ENCODE measurements around the gene RNU1-1.
"Not testable (repeated sequence)": the region's sequence is repeated elsewhere in the genome, so short reads cannot be mapped to it uniquely, and the experiment has no call there.

Gene RNU1-1

DNA sequence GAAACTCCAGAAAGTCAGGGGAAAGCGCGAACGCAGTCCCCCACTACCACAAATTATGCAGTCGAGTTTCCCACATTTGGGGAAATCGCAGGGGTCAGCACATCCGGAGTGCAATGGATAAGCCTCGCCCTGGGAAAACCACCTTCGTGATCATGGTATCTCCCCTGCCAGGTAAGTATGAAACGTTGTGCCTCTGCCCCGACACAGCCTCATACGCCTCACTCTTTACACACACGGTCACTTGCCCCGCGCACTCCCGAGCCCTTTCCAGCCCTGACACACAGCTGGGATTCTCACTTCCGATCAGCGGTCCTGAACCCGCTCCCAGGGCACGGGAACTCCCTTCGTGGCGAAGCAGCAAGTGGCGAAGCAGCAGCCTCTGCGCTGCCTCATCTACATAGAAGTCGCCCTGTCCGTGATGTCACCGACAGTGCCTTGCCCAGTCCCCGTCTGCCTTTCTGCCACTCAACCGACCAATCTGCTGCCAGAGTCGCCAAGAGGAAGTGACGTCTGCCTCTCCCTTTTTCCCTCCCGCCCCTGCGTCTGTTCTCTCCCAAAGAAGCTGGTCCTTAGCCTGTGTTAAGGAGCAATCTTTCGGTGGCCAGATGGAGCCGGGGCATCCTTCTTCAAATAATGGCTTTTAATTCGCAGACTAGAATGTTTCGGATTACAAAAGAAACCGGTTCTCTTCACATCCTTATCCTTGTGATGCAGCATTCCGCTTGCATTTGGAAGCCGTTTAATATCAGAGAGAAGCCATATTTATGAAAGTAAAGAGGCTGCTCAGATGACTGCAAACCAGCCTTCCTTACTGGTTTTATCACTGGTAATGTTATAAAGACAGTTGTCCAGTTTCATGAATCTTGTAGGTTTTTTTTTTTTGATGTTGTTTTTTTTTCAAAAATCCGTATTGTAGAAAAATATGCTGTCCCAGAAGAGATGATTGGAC, at the start of gene RNU1-1:
RNU1-1 (minus strand) TSS at position 179 of the 949 bp plus-strand sequence.
- DNase-seq = peak; percentile 67 to 85

DNA sequence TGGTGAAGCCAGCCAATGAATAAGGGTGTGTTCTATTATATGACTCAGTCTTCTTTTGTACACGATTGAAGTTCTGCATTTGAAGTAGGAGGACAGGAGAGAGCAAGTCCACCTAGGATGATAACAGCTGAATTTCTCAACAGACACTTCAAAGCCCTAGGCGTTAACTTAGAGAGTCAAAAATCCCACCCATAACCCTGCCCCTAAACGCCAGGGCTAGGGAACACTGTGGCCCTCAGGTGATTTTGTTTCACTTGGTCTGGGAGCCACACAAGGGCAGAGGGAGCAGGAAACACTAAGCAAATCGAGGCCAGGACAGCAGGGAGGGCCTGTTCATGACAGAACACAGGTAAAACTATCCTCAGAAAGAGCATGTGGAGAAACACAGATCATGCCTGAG, 47.0 kb upstream of the RNU1-1 start:
- DNase-seq = not testable (repeated sequence)

DNA sequence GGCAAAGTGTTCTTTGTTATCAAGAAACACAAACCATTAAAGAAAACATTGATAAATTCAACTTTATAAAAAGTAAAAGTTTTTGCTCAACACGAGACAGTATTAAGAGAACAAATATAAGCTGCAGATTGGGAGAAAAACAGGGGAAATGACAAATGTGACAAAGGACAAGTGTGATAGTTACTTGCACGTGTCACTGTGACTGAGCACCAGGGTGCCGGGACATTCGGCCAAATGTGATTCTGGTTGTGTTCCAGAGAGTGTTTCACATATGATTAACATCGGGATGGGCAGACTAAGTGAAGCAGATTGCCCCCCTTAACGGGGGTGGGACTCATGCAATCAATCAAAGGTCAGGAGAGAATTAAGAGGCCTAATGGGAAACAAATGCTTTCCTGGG, 46.4 kb upstream of the RNU1-1 start:
- not testable (repeated sequence) for DNase-seq

DNA sequence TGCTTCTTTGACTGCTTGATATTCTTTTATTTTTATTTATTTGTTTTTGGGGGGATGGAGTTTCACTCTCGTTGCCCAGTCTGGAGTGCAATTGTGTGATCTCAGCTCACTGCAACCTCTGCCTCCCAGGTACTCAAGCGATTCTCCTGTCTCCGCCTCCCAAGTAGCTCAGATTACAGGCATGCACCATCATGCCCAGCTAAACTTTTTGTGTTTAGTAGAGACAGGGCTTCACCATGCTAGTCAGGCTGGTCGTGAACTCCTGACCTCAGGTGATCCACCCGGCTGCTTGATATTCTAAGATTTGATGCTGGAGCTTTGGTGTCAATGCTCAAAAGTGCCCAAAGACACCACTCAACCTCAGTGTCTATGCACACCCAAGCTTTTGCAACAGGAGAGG, 45.6 kb upstream of the RNU1-1 start:
- not testable (repeated sequence) for DNase-seq

DNA sequence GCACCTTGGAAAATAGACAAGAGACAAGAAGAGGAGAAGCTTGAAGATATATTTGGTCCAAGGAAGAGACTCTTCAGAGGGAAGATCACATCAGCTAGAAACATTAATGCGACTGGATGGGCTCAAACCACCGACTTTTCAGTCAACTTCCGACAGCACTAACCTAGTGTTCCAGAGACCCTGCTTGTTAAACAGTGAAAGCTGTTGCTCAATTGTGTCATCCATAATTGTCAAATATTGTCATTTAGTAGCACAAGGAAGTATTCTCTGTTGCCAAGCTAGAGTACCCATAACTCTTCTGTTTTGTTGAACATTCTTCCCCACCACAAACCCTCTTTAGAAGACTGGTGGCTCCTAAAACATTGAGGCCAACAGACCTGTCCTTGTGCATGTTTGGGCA, 42.9 kb upstream of the RNU1-1 start:
- not testable (repeated sequence) for DNase-seq

DNA sequence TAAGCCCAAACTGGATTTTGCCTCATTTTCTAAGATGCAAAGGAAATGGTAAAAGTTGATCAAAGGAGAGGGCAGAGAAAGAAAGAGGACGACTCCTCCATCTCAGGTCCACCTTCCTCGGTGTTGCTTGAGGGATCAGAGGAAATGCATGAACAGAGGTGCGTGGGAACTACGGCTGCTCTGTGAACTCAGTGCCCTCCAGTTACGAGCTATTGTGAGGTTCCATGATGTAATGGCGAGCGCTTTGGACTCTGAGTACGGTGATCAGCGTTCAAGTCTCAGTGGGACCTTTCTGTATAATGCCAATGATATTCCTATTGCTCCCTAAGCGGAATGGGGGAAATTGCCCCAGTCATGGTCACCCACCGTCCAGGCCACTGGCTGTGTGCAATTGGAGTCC, 39.2 kb upstream of the RNU1-1 start:
- not testable (repeated sequence) for DNase-seq

DNA sequence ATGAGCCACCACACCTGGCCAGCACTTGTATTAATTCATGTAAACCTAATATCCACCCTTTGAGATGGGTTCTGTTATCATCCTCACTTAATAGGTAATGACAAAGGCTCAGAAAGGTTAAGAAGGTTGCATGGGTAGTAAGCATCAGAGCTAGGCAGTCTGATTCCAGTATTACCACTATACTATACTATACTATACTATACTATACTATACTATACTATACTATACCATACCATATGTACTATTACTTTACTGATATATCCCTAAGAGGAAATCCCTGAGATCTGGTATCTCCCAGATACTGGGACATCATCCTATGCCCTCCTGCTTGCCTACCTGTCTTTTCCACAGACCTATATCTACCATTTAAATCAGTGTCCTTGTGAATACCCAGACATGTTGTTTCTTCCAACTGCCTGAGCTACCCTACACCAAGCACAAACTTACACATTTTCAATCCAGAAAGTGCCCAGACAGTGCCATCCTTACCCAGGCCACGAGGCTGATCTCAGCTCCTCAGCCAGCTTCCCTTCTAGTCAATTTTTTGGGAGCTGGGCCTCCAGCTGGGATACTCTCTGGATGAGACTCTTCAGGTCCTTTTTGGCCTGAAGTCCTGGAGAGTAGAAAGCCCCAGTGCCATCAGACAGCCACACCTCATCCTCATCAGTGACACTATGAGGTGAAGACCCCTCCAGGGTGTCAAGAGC, 36.3 kb upstream of the RNU1-1 start:
- DNase-seq = not testable (repeated sequence)

DNA sequence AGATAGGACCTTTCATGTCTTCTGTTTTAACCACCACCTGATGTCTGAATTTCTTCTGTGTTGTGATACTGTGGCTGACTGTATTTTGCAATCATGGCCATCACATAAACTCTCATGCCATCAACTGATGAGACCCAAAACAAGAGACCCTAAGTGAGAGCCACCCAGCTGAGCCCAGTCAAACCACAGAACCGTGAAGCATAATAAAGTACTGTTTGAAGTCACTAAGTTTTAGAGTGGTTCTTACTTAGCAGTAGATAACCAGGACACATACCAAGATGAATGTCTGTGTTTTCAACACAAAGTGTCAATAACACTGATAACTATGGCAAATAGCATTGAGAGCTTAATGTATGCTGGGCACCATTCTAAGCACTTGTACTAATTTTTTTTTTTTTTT, 35.5 kb upstream of the RNU1-1 start:
- DNase-seq = not testable (repeated sequence)

DNA sequence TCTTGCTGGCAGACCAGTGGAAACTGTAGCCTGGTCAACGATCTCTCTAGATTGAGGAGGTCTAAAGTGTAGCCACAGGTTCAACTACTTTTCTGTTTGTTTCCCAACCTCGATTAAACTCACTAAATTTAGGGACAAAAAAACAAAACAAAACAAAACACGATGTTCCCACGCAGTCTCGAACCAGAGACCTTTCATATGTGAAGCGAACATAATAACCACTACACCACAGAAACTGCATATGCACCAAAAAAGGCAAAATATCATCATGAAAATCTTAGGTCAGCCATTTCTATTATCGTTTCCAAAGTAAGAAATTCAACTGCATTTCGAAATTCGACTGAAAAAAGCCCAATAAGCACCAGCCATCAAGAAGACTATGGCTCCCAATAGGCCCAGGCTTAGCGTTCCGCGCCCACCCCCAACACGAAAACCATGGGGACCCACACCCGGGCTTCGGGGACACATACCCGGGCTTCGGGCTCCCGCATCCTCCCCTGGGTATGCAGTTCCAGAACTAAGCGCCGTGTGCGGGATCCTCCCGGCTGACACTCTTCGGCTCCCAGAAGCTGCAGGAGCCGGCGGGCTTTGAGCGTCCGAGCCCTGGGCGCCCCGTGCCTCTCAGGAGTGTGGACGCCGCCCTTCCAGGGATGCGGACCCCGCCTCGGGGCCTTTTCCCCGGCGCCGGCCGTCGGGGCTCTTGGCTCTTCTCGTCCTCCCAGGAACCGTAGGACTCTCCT, 33.6 kb upstream of the RNU1-1 start:
- not testable (repeated sequence) for DNase-seq

DNA sequence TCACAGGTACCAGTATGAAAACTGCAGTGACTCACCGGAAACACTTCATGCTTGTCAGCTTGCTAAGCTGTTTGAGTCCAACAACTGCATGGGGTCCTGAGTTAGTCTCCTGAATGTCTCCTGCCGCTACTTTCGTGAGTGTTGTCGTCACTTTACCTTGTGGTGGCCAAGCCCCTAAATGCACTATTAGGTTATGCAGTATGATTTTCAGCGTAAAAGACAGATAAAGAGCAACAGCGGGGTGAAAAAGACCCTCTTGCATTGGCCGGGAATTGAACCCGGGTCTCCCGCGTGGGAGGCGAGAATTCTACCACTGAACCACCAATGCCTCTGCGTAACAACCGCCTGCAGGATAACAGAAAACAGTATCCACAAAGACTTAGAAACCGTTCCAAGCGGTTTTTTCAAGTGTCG, 31.6 kb upstream of the RNU1-1 start:
- not testable (repeated sequence) for DNase-seq

DNA sequence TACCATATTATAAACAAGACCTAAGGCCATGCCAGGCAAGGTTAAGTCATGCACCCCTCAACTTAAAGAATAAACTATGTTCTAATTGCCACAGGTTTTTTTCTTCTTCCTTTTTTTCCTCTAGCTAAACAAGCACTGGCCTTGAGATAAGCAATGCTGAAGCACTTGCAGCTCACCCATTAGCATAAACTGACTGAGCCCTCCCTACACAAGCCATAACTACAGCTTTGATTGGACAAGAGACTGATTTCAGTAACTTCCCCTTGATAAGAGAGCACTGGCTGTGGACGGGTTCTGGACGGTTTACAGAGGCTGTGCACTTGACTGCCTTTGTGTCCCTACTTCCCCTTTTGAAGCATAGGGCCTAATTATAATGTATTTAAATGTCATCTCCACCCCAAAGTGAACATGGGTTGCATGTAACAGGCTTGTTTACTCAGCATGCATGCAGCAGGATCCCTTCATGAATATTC, 26.4 kb upstream of the RNU1-1 start:
- DNase-seq = not testable (repeated sequence)

DNA sequence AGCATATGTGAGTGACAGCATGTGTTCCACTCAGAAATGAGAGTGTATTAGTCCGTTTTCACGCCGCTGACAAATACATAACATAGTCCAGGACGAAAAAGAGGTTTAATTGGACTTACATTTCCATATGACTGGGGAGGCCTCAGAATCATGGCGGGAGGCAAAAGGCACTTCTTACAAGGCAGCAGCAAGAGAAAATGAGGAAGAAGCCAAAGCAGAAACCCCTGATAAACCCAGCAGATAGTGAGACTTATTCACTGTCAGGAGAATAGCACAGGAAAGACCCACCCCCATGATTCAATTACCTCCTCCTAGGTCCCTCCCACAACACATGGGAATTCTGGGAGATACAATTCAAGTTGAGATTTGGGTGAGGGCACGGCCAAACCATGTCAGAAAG, 23.4 kb upstream of the RNU1-1 start:
- not testable (repeated sequence) for DNase-seq

DNA sequence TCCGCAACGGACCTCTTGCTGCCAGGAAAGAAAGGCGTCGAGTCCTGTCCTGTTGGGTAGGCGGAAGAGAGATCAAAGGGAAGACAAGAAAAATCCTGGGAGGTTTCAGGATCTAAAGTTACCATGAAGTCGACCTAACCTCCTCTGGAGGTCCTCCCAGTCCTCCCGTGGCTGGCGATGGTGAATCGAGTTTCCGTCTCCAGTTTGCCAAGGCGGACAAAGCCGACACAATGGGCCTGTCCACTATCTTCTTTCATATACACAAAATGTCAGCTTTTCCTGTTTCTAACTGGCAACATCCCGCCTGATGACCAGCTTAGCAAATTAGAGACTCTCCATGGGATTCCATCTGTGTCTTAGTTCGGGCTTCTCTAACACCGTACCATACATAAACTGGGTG, 22.7 kb upstream of the RNU1-1 start:
- not testable (repeated sequence) for DNase-seq

DNA sequence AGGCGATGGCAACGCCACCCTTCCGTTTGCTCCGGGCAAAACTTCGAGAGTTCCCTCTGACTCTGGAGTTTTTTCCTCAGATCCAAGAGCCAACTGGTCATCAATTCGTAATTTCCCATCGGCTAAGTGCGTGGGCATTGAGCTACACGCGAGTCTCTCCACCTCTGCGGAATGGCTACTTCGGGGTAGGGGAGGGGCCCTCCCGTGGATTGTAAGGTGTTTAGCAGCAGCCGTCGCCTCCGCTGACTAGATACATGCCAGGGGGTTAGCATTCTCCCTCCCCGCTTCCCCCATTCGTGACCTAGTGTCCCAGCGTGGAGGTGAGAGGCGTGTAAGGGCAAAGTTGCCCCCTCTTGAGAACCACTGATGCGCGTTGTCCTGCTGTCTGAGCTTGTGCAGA, 21.8 kb upstream of the RNU1-1 start:
- not testable (repeated sequence) for DNase-seq

DNA sequence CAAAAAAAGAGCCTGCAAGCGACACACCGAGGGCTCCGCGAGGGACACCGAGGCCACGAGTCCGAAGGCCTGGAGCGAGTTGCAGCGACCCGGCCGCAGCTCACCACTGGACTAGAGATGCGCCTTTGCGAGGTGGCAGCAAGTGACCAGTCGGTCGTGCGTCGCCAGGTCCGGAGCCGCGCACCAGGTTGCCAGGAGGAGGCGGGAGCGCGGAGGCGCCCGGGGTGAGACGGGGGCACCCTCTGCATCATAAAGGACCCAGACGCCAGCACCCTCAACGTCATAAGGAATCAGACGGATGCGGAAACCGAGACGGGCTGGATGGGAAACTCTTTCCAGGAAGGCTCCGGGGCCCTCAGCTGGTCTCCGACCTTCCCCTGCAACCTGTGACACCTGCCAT, 21.4 kb upstream of the RNU1-1 start:
- DNase-seq = not testable (repeated sequence)

DNA sequence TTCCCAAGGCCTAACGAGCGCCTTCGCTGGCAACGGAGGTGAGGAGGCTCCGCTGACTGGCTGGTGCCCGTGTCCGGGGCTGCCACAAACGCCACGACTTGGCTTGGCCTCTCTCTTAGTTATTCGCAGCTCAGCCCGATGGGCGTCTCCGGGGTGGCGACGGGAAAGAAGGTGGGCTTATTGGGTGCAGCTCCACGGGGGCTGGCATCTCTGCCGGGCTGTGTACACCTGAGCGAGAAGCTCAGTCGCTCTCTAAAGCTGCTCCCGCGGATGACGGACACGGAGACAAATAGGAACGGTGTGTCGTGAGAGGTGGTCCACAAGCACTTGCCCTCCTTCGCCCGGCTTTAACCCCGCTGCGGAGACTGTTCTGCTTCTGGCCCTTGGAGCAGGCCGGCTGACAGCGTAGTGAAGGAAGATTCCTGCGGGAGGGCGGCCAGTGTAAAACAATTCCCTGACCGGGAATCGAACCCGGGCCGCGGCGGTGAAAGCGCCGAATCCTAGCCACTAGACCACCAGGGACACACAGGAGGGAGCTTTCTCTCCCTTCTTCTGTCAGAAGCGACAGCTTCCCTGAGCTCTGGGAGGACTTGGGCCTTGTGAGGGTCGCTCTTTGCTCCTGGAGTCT, 20.9 kb upstream of the RNU1-1 start:
- peak in 1 of 2 donors; percentile 45 for DNase-seq

DNA sequence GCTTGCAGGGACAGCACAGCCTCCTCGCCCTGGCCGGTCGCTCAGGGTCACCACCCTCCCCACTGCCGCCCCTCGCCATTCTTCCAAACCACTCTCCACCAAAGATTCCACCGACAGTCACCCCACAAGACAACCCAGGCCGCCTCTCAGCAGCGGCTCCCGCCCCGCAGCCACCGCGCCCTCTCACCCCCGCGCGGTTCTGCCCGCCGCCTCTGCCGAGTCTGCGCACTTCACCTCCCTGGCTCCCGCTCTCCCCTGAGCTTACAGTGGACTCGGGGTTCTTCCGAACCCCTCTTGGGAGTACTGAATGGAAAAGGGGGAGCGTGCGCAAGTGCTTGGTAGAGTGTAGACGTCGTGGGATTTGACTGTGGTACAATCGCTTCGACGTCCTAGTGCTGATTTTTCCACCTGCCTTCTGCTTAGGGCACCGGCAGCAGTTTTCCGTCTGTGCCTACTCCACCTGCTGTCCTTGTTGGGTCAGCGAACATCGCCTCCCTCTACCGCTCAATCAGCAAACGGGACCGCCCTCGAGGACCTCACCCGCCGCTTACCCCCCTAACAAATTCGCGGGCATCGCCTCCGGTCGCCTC, 20.2 kb upstream of the RNU1-1 start:
- not testable (repeated sequence) for DNase-seq

DNA sequence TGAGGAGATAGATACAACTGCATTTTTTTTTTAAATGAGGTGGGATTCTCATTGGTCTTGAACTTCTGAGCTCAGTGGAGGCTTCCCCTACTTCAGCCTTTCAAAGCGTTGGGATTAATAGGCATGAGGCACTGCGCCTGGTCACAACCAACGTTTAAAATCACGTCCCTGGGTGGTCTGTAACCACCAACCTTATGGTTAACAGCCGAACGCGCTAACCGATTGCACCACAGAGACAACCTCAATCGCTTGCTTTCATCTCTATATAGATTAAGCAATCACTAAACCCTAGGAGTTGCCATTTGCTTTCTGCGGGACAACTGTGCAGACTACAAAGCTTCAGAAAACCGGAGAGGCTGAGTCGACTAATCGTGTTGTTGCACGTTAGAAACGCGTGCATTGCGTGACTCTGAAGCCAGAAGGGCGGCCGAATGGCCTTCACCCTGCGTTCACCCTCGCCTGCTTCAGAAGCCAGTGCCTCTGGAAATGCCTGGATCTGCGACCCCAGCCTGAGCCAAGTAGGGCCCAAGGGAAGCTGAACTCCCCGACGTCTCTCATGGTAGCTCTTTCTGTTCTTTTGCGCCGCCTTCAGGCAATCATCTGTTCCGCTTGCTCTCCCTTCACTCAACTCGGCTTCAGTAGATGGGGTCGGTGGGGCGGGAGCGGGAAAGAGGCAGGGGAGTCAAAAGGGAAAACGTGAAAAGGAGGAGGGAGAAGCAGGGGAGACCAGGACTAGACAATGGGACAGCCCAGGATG, 18.3 kb upstream of the RNU1-1 start:
- not testable (repeated sequence) for DNase-seq

DNA sequence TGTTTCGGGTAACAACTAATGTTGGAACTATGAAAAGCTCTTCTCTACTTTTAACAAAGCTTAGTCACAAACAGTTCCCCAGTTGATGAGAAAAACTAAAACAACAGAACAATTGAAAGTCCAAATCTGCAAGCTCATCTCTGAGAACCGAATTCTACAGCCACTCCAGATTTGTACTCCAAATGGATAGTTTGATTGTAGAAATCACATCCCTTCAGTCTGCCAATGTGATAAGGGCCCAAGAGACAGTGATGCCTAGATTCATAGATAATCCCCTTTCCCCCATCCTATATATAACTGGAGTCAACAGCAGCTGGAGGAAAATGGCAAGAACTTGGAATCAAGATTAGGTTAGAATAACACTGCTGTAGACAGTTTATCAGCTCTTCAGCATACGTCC, 14.3 kb upstream of the RNU1-1 start:
- not testable (repeated sequence) for DNase-seq

DNA sequence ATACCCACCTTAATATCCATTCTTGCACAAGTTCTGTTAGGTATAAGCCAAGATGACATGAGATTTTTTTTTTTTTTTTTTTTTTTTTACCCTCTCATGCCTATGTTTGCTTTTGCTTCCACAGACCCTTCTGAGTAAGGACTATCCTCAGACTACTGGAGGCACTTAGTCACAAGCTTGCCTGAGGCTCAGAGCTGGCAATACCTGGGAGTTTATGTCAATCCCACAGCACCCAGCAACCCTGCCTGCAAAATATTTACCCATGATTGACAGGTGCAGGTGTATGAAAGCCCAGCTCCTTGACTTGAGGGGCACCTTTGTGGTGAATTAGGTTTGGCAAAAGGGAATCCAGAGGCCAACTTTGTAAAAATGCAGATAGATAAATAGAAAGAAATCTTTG, 11.7 kb upstream of the RNU1-1 start:
- not testable (repeated sequence) for DNase-seq

DNA sequence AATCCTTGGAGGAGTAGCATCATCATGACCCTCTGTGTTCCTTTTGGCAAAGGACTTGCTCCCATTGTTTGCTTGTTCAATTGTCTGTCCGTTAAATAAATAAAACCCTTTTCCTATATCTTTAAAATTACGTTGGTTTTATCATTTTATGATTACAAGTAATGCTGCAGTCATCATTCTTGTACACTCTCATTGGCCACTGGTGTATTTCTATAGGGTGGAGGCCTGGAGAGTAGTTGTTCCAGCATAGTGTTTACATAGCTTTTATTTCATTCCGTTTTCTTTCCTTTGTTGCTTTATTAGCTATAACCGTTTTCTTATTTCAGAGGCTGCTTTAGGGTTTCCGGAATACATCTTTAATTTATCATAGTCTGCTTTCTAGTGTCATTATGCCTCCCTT, 7.6 kb upstream of the RNU1-1 start:
- not testable (repeated sequence) for DNase-seq

Data from hippocampal formation (tissue), 2 donors.